Endodermal cell (in vitro differentiated cells): Measurements from ENCODE around the gene CCNB1IP1. TPM values are rescaled to one million over a fixed set of nuclear protein-coding genes. Genes with fewer than 3 reads are reported as not detected.

ENCODE experiments used
- DNase-seq: peaks from one replicate; pipeline ENCODE4 v3.0.0-alpha.2; 2017
- H3K27ac ChIP-seq: 2 replicates; pipeline ENCODE4 v1.5.1; 2013; ENCODE audit warnings: mild to moderate bottlenecking, low read depth, low read length, moderate library complexity
- H3K27me3 ChIP-seq: 2 replicates; pipeline ENCODE4 v1.6.1; 2013; ENCODE audit warnings: mild to moderate bottlenecking, low read length, moderate library complexity; ENCODE audit not compliant: insufficient read depth, control insufficient read depth, poor library complexity, severe bottlenecking
- H3K36me3 ChIP-seq: 2 replicates; pipeline ENCODE4 v1.7.0; 2013; ENCODE audit warnings: mild to moderate bottlenecking, low read length, moderate library complexity; ENCODE audit not compliant: control insufficient read depth, insufficient read depth
- H3K4me1 ChIP-seq: one replicate; pipeline ENCODE4 v1.7.0; 2013; ENCODE audit warnings: low read length; ENCODE audit not compliant: control insufficient read depth, insufficient read depth
- H3K4me3 ChIP-seq: 2 replicates; pipeline ENCODE4 v1.5.1; 2013; ENCODE audit warnings: mild to moderate bottlenecking, low read length, moderate library complexity
- H3K9ac ChIP-seq: 2 replicates; pipeline ENCODE4 v1.6.1; 2013; ENCODE audit warnings: mild to moderate bottlenecking, low read length, moderate library complexity; ENCODE audit not compliant: poor library complexity, severe bottlenecking; ENCODE audit errors: extremely low read depth
- H3K9me3 ChIP-seq: 2 replicates; pipeline ENCODE4 v1.6.1; 2013; ENCODE audit warnings: mild to moderate bottlenecking, low read length, moderate library complexity; ENCODE audit not compliant: control insufficient read depth
- H3K27ac Mint-ChIP-seq: 2 replicates; pipeline ENCODE4 v1.8.0; 2020; ENCODE audit warnings: mixed read lengths
- H3K27me3 Mint-ChIP-seq: 2 replicates; pipeline ENCODE4 v1.8.0; 2021; ENCODE audit warnings: mild to moderate bottlenecking, mixed read lengths; ENCODE audit not compliant: insufficient read depth
- H3K36me3 Mint-ChIP-seq: 2 replicates; pipeline ENCODE4 v1.8.0; 2020; ENCODE audit warnings: low read depth, mixed read lengths
- H3K4me1 Mint-ChIP-seq: 2 replicates; pipeline ENCODE4 v1.8.0; 2020; ENCODE audit warnings: mixed read lengths
- H3K4me3 Mint-ChIP-seq: 2 replicates; pipeline ENCODE4 v1.8.0; 2020; ENCODE audit warnings: mild to moderate bottlenecking, moderate library complexity, mixed read lengths
- H3K9me3 Mint-ChIP-seq: 2 replicates; pipeline ENCODE4 v1.8.0; 2020; ENCODE audit warnings: mild to moderate bottlenecking, mixed read lengths
- WGBS, 2 experiments: methylation state at CpG; one replicate each; pipeline versions ENCODE4 v1.1.5 to v1.1.7; 2013; ENCODE audit warnings: missing lambda C conversion rate in 2 of 2, mixed read lengths in 1 of 2; ENCODE audit not compliant: insufficient coverage in 1 of 2, insufficient read length in 1 of 2; 5-methylcytosine and 5-hydroxymethylcytosine counted together
- total RNA-seq, 2 donors: library from RNA; stranded (reverse); fragmentation: NEBNext Ultra II Directional in 1 of 2; extraction: Animal tissue kit (Norgen Biotek cat#: 25700) in 1 of 2; gene quantifications; 2 replicates in 1 of 2; 3 replicates in 1 of 2; pipeline ENCODE4 v1.2.1, GENCODE V29; 2021
- TF ChIP-seq, protein P1 (sequence below): fragments of 200-600 bp; sonication (generic); conservative IDR thresholded peaks from 2 replicates; pipeline ENCODE4 v1.5.0; 2021; ENCODE audit warnings: antibody characterized with exemption, mild to moderate bottlenecking

CCNB1IP1 gene
- total RNA-seq, 2 donors from 2014 or later = 96.1 to 99.5 TPM

DNA sequence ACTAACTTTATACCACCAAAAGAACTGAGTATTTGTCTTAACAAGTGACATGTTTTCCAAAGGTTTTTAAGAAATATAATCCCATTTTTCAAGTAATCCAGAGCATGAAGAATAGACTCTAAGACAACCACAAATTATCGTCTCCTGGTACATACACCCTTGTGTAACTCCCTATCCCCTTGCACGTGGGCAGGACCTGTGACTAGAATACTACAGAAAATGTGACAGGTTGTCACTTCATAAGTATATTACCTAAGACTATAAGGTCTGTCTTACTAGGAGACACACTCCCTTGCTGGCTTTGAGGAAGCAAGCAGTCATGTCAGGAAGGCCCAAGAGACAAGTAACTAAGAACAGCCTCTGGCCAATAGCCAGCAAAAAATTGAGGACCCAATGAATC lies 19.1 kb downstream of the CCNB1IP1 start:
- no peak for DNase-seq
- TF ChIP-seq, protein P1, sequence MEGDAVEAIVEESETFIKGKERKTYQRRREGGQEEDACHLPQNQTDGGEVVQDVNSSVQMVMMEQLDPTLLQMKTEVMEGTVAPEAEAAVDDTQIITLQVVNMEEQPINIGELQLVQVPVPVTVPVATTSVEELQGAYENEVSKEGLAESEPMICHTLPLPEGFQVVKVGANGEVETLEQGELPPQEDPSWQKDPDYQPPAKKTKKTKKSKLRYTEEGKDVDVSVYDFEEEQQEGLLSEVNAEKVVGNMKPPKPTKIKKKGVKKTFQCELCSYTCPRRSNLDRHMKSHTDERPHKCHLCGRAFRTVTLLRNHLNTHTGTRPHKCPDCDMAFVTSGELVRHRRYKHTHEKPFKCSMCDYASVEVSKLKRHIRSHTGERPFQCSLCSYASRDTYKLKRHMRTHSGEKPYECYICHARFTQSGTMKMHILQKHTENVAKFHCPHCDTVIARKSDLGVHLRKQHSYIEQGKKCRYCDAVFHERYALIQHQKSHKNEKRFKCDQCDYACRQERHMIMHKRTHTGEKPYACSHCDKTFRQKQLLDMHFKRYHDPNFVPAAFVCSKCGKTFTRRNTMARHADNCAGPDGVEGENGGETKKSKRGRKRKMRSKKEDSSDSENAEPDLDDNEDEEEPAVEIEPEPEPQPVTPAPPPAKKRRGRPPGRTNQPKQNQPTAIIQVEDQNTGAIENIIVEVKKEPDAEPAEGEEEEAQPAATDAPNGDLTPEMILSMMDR = no peak
- H3K4me1 ChIP-seq = no peaks in the 10 kb centered on the region
- H3K4me3 ChIP-seq = no peak overlapping the region
- peaks cover 20% of the 10 kb centered on the region for H3K9me3 ChIP-seq
- H3K9me3 Mint-ChIP-seq = peaks cover 10% of the 10 kb centered on the region
- no peak overlapping the region for H3K4me3 Mint-ChIP-seq
- H3K27ac Mint-ChIP-seq = no peak overlapping the region
- H3K36me3 Mint-ChIP-seq = peaks cover 72% of the 10 kb centered on the region
- no peaks in the 10 kb centered on the region for H3K27me3 ChIP-seq
- H3K4me1 Mint-ChIP-seq = no peaks in the 10 kb centered on the region
- no peak overlapping the region for H3K27ac ChIP-seq
- H3K27me3 Mint-ChIP-seq = no peaks in the 10 kb centered on the region
- H3K36me3 ChIP-seq = peaks cover 70% of the 10 kb centered on the region
- no peak overlapping the region for H3K9ac ChIP-seq
- WGBS, 2 experiments = 95% methylated on average over 2 of the region's 2 CpGs; no CpG with 5 or more reads in 1 of the 2 experiments

DNA sequence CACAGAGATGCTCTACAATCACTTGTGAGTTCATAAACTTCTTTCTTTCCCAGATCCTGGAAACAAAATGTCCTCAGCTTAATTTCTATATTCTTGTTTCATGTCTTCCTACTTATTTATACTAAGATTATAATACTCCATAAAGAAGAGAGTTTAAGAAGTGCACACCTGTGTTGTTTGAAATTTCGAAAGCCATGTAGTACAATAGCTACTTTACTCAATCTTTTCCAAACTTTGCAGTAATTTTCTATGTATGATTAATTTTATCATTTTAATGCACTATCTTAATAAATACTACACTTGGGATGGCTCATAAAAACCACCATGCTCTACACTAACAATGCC lies 27.0 kb downstream of the CCNB1IP1 start:
- Mint-ChIP-seq H3K9me3 (peaks cover 9% of the 10 kb centered on the region), H3K27ac (peak overlapping the region; percentile 74), H3K4me1 (peaks cover 16% of the 10 kb centered on the region), H3K36me3 (peaks cover 14% of the 10 kb centered on the region), H3K27me3 (no peaks in the 10 kb centered on the region), H3K4me3 (peak overlapping the region; percentile 85)
- H3K4me3 ChIP-seq = peak overlapping the region; percentile 85
- H3K27ac ChIP-seq = no peak overlapping the region
- H3K27me3 ChIP-seq = no peaks in the 10 kb centered on the region
- no peaks in the 10 kb centered on the region for H3K4me1 ChIP-seq
- H3K9me3 ChIP-seq = no peaks in the 10 kb centered on the region
- no peak for DNase-seq
- no peaks in the 10 kb centered on the region for H3K36me3 ChIP-seq
- TF ChIP-seq, protein P1 = no peak
- H3K9ac ChIP-seq = no peak overlapping the region
- WGBS, 2 experiments = 100% methylated on average over 1 of the region's 1 CpG; no CpG with 5 or more reads in 1 of the 2 experiments

DNA sequence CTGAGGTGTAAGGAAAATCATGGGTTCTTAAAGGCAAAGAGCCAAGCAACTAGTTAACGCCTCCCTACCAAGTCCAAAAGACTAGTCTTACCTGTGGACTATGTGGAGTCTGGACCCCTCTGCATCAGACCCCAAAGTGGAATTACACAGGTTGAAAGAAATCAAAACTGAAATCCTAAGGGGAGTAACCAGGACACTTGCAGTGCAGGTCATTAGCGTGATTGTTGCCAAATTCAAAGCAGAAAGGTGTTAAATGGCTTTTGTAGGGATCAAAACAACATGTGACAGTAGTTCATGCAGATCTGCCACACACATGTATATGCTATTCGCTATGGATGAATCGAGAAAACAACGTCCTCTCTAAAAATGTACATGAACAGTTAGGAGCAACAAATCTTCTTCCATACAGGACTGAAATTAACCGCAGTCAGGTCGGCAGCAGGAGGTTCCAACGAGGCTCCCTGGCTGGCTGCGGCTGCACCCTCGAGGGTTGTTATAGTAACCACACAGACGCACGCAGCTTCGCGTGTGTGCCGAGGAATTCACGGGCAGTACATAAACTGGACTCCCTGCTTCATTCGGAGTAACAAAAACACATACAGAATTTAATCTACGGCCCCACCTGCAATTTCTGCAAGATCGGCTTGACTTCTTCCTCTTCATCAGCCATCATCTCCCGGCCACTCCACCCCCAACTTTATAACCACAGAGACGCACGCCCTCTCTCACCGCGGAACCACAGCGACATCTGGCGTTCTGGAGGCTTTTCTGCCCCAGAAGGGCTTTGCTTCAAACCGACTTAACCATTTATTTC lies 27.6 kb downstream of the CCNB1IP1 start, which contains the start of gene TTC5:
Gene TTC5, minus strand, starts transcription at position 687 of the 814 bp plus-strand sequence. Its CDS starts 14 bp downstream, at position 673.
- Mint-ChIP-seq H3K4me1 (peaks cover 16% of the 10 kb centered on the region), H3K36me3 (peaks cover 17% of the 10 kb centered on the region), H3K27ac (peak within 1 kb of the TSS; percentile 74), H3K4me3 (peak within 1 kb of the TSS; percentile 85), H3K27me3 (no peaks in the 10 kb centered on the region), H3K9me3 (peaks cover 9% of the 10 kb centered on the region)
- peak; percentile 95 for DNase-seq
- Histone ChIP-seq H3K9me3 (no peaks in the 10 kb centered on the region), H3K27ac (no peak within 1 kb of the TSS), H3K27me3 (no peaks in the 10 kb centered on the region), H3K4me3 (peak within 1 kb of the TSS; percentile 85), H3K36me3 (no peaks in the 10 kb centered on the region), H3K4me1 (no peaks in the 10 kb centered on the region), H3K9ac (peak within 1 kb of the TSS; percentile 66)
- TF ChIP-seq, protein P1 = peak; percentile 95
- 0 to 1% methylated on average over 19 to 27 of the region's 27 CpGs for WGBS, 2 experiments
